Epithelial cell of proximal tubule (primary cell): ENCODE results near the gene PSMD13. TPM values are rescaled to one million over a fixed set of nuclear protein-coding genes. Genes with fewer than 3 reads are reported as not detected.
"Not testable (repeated sequence)": the region's sequence is repeated elsewhere in the genome, so short reads cannot be mapped to it uniquely, and the experiment has no call there.

Source experiments
- DNase-seq: peaks from one replicate; pipeline ENCODE4 v3.0.0-alpha.2; 2011; ENCODE audit warnings: low read depth
- H3K4me3 ChIP-seq: 2 replicates; pipeline ENCODE4 v1.5.1; 2011; ENCODE audit warnings: low read depth, mild to moderate bottlenecking, low read length
- total RNA-seq: library from RNA; depleted of rRNA; stranded (reverse); fragments of >200 nt; gene quantifications from 2 replicates; pipeline ENCODE4 v1.2.3, GENCODE V29; 2015
- TF ChIP-seq, protein P1 (sequence below): conservative IDR thresholded peaks from 2 replicates; pipeline ENCODE4 v1.5.1; 2012; ENCODE audit warnings: low read depth, mild to moderate bottlenecking, low read length

Gene PSMD13
- total RNA-seq, 1 donor from 2014 or later: 222 TPM

DNA sequence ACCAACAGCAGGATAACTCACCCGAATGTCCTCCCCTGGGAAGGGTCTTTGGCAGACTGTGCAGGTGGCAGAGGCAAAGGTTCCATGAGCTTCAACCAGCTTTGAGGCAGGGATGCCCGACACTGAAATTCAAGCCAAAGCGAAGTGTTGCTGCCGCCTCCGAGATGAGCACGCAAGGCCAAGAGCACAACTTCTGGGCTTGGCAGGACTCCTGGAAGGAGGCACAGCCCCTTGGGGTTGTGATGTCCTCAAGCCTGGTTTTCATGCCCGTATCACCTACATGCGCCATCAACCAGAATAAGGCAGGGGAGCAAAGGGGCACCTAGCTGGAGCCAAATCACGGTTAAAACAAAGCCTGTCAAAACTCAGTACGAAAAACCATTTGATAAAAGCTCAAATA, 6.3 kb upstream of the PSMD13 start:
- TF ChIP-seq, protein P1, sequence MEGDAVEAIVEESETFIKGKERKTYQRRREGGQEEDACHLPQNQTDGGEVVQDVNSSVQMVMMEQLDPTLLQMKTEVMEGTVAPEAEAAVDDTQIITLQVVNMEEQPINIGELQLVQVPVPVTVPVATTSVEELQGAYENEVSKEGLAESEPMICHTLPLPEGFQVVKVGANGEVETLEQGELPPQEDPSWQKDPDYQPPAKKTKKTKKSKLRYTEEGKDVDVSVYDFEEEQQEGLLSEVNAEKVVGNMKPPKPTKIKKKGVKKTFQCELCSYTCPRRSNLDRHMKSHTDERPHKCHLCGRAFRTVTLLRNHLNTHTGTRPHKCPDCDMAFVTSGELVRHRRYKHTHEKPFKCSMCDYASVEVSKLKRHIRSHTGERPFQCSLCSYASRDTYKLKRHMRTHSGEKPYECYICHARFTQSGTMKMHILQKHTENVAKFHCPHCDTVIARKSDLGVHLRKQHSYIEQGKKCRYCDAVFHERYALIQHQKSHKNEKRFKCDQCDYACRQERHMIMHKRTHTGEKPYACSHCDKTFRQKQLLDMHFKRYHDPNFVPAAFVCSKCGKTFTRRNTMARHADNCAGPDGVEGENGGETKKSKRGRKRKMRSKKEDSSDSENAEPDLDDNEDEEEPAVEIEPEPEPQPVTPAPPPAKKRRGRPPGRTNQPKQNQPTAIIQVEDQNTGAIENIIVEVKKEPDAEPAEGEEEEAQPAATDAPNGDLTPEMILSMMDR: no peak
- H3K4me3 ChIP-seq: no peak overlapping the region

DNA sequence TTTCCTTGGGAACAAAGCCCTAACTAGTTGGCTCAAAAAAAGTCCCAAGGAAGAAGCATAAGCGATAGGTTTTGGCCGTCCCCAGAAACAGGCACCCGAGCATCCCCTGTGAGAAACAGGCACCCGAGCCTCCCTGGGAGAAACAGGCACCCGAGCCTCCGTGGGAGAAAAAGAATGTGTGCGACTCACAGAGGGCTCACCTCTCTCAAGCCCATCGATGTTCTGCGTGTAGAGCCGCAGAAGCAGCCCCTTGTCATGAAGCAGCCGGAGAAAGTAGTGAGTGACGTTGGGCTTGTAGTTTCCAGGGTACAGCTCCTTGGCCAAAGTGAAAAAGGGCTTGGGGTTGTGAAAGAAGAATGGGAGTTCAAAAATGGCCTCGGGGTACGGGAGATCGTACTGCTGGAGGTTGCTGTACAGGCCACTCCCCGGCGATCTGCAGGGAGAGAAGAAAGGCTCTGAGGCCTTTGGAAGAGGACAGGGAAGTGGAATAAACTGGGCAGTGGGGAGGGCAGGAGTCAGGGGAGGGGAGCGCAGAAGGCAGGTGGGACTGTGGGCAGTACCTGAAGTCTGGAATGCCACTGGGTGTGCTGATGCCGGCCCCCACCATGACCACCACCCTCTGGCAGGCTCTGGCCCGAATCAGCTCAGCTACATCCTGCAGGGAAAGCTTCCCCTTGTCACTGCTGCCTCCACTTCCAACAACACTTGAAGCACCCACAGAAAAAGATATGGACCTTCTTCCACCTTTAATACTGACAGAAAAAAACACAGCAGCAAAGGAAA, 3.8 kb upstream of the PSMD13 start:
- H3K4me3 ChIP-seq: no peak overlapping the region
- DNase-seq: no peak
- TF ChIP-seq, protein P1: no peak

More for the DNA sequence above, 6.3 kb upstream of the PSMD13 start:
- no peak for DNase-seq

DNA sequence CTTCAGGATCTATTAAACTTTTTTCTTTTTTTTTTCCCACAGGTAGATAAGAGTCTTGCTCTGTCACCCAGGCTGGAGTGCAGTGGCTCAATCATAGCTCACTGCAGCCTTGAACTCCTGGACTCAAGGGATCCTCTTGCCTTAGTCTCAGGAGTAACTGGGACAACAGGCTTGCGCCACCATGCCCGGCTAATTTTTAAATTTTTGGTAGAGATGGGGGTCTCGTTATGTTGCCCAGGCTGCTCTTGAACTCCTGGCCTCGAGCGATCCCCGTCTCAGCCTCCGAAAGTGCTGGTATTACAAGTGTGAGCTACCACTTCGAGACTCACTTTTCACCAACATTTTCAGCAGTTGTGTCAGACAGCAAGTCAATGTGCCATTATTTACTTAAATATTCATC, 1.6 kb upstream of the PSMD13 start:
- DNase-seq: no peak
- TF ChIP-seq, protein P1: no peak
- peak overlapping the region; percentile 100 for H3K4me3 ChIP-seq

DNA sequence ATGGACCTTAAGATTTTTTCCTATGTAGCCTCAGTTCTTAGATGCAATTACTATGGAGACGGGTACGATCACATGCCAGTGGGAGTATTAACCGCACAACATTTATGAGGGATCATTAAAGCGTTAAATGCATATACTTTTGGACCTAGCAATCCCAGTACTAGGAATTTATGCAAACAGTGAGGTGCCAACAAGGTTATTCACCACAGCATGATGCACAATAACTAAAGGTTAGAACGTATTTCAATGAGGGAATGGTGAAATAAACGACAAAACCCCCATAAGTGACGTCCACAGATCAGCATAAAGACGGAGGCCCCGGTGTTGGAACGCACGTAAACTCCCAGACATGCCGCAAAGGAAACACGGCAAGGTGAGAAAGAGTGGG, 1.2 kb upstream of the PSMD13 start:
- H3K4me3 ChIP-seq: peak overlapping the region; percentile 100
- peak; percentile 10 for DNase-seq
- TF ChIP-seq, protein P1: no peak

DNA sequence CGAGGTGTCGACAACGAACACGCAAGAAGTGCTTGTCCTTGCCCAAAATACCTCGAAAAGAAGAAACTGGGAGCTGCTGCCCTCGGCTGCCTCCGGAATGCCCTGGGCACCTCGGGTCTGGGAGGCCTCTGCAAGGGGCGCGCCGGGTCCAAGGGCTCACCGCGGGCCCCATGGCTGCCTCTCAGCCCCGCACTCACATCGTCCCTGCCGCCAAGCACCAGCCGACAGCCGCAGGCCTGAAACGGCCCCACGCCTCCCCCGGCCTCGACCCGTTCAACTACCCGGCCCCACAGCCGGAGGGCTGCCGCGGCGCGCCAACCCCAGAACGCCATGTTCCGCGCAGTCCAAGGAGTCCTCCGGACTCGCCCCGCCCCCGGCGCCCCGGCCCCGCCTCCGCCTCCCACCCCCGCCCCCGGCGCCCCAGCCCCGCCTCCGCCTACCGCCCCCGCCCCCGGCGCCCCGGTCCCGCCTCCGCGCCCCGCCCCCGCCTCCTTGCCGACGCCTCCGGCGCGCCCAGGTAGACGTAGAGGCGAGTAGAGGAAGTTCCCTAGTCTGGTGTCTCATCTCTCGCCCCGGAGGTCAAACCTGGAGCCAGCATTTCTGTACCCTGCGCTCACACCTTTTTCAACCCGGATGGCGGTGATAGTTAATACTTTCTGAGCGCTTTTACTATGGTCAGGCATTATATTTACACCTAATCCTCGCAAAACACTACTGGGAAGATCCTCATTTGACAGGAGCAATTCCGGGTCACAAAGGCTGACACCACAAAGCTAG, 591 bp upstream of the PSMD13 start, which contains the start of gene SIRT3:
SIRT3 (minus strand) TSS at position 346 of the 777 bp plus-strand sequence; CDS start at position 332, 14 bp downstream.
- TF ChIP-seq, protein P1: no peak
- DNase-seq: peak; percentile 15

DNA sequence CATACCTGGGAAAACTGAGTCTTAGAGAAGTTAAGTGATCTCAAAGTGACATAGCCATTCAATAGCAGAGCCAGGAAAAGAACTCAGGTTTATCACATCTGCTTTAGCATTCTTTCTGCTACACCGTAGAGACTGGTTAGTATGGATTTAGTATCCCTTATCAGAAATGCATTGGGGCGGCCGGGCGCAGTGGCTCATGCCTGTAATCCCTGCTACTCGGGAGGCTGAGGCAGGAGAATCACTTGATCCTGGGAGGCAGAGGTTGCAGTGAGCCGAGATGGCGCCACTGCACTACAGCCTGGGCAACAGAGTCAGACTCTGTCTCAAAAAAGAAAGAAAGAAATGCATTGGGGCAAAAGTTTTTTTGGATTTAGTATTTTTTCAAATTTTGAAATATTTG, 1.6 kb downstream of the PSMD13 start:
- not testable (repeated sequence) for DNase-seq, H3K4me3 ChIP-seq

More for the DNA sequence above, 591 bp upstream of the PSMD13 start, which contains the start of gene SIRT3:
- peak within 1 kb of the TSS; percentile 100 for H3K4me3 ChIP-seq

DNA sequence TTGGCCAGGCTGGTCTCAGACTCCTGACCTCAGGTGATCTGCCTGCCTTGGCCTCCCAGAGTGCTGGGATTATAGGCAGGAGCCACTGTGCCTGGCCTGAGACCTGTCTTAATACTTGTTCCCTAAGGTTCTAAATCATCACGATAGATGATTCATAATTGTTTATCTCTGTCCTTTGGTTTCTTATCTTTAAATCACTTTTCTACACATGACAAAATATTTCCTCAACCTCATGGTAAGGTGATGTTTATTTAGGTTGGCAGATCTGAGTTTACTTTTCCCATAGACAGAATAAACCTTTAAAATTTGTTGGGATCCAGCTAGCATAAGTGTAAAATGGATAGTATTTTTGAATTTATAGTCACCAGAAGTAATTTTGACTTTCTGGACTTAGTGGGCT, 3.5 kb downstream of the PSMD13 start:
- TF ChIP-seq, protein P1: no peak
- no peak for DNase-seq
- H3K4me3 ChIP-seq: no peak overlapping the region
